Measurements from ENCODE around the gene SGSM2.

DNA sequence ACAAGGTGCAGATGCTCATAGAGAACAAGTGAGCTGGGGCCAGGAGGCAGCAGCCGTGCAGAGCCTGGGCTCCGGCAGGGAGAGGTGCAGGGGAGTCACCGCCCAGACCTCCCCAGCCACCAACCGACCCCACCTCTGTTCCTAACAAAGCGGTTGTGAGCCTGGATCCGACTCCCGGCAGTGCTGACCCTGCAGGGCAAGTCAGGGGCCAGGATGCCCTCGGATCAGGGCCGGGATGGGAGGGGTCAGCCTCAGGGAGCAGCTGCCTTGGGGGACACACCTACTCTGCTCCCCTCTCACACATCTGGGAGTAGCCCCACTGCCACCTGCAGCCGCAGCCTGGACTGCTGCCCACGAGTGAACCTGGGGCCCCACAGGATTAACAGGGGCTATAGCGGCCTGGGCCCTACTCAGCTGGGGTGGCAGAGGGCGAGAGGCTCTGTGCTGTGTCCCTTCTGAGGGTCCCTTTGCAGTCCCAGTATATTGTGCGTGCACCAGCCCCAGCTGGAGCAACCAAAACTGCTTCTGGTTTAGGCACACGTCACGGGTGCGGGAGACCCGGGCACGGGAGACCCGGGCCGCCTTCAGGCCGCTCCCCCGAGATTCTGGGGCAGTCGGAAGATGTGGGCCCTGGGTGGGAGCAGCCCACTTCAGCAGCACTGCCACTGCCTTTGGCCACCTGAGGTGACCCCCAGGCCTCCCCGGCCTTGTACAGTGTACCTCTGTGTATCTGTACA, 42.4 kb downstream of the SGSM2 start:
- TF ChIP-seq, protein P1, sequence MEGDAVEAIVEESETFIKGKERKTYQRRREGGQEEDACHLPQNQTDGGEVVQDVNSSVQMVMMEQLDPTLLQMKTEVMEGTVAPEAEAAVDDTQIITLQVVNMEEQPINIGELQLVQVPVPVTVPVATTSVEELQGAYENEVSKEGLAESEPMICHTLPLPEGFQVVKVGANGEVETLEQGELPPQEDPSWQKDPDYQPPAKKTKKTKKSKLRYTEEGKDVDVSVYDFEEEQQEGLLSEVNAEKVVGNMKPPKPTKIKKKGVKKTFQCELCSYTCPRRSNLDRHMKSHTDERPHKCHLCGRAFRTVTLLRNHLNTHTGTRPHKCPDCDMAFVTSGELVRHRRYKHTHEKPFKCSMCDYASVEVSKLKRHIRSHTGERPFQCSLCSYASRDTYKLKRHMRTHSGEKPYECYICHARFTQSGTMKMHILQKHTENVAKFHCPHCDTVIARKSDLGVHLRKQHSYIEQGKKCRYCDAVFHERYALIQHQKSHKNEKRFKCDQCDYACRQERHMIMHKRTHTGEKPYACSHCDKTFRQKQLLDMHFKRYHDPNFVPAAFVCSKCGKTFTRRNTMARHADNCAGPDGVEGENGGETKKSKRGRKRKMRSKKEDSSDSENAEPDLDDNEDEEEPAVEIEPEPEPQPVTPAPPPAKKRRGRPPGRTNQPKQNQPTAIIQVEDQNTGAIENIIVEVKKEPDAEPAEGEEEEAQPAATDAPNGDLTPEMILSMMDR (optimal IDR thresholded peaks at IDR 0.05 in 1 of 3, IDR thresholded peaks at IDR 0.05 in 1 of 3, conservative IDR thresholded peaks at IDR 0.05 in 1 of 3; ENCODE audit: extremely low read depth in 1 of 3, insufficient read depth in 2 of 3, low read length in 3 of 3) = no peak
- no peak for TF ChIP-seq EZH2 (IDR thresholded peaks at IDR 0.05; ENCODE audit: low read length)

All from keratinocyte (primary cell).